ENCODE data around the gene AKAP13. TPM values are rescaled to one million over a fixed set of nuclear protein-coding genes. Genes with fewer than 3 reads are reported as not detected.

AKAP13 gene
- total and polyA plus RNA-seq, 2 of the 8 experiments (the other 6 are each of a cell fraction or from before 2014, with no cell fraction given): 14.0 to 46.2 TPM

GRCh38 chr15:85722374-85723152, 342.2 kb downstream of the AKAP13 start:
- Histone ChIP-seq H3K27ac (ENCODE audit: low read depth, low read length) (no peak overlapping the region), H2BK12ac (ENCODE audit: low read depth, low read length) (no peak overlapping the region), H2BK15ac (ENCODE audit: low read length) (no peak overlapping the region), H3K79me2 (ENCODE audit: control insufficient read depth in 1 of 2, insufficient read depth in 2 of 2, low read length in 2 of 2) (no peaks in the 10 kb centered on the region), H3K18ac (ENCODE audit: extremely low read depth, low read length) (no peak overlapping the region), H3K4ac (replicated peaks; ENCODE audit: insufficient read length, low read depth, low read length) (no peak overlapping the region), H4K5ac (ENCODE audit: insufficient read length, low read depth, low read length) (no peak overlapping the region), H2BK20ac (ENCODE audit: low read length) (no peak overlapping the region), H3K27me3 (replicated peaks in 1 of 4; ENCODE audit: control insufficient read depth in 3 of 4, extremely low read depth in 1 of 4, insufficient read depth in 3 of 4, low read length in 3 of 4) (no peaks in the 10 kb centered on the region), H3K23me2 (ENCODE audit: low read depth, low read length) (no peaks in the 10 kb centered on the region), H2AK5ac (ENCODE audit: low read depth, low read length) (no peak overlapping the region), H3K9me3 (ENCODE audit: insufficient read depth in 2 of 2, low read depth in 1 of 2, low read length in 1 of 2) (no peaks in the 10 kb centered on the region), H3K4me1 (replicated peaks in 1 of 4; ENCODE audit: control insufficient read depth in 3 of 4, insufficient read depth in 4 of 4, low read length in 3 of 4) (no peaks in the 10 kb centered on the region), H3K14ac (ENCODE audit: insufficient read length) (no peak overlapping the region), H4K20me1 (replicated peaks in 1 of 2; ENCODE audit: control insufficient read depth in 1 of 2, insufficient read depth in 2 of 2, low read length in 2 of 2) (no peaks in the 10 kb centered on the region), H2BK120ac (replicated peaks; ENCODE audit: low read depth, low read length) (no peak overlapping the region), H2BK5ac (ENCODE audit: low read depth, low read length) (no peak overlapping the region), H4K91ac (replicated peaks; ENCODE audit: insufficient read length, low read length) (no peak overlapping the region), H3K4me3 (ENCODE audit: extremely low read depth in 1 of 4, insufficient read depth in 2 of 4, low read depth in 3 of 4, low read length in 4 of 4) (no peak overlapping the region), H3K79me1 (ENCODE audit: low read depth, low read length) (no peaks in the 10 kb centered on the region), H2AFZ (ENCODE audit: low read length) (no peak overlapping the region), H3K4me2 (ENCODE audit: insufficient read depth in 1 of 2, low read depth in 2 of 2, low read length in 2 of 2) (no peak overlapping the region), H3K23ac (ENCODE audit: insufficient read length) (no peak overlapping the region), H4K8ac (ENCODE audit: extremely low read depth, insufficient read depth, low read length) (no peak overlapping the region), H3K56ac (replicated peaks; ENCODE audit: insufficient read length, low read depth, low read length) (no peak overlapping the region), H3K36me3 (ENCODE audit: control insufficient read depth in 2 of 4, insufficient read depth in 4 of 4, low read length in 3 of 4) (peaks cover 2 to 53% (median 33%) of the 10 kb centered on the region in 4 experiments; a peak in 7 of 8 replicates), H3K9ac (replicated peaks in 1 of 4; ENCODE audit: extremely low read depth in 1 of 4, low read depth in 3 of 4, low read length in 3 of 4) (no peak overlapping the region)
- POLR2A ChIA-PET (ENCODE audit: partially characterized antibody): no interaction called here
- WGBS, 2 experiments (ENCODE audit: extremely low coverage in 1 of 2, insufficient coverage in 1 of 2, insufficient read length in 1 of 2, insufficient replicate concordance in 2 of 2, low coverage in 1 of 2, low lambda C conversion rate in 2 of 2, missing lambda C conversion rate in 1 of 2): 75% methylated on average over 1 of the region's 1 CpG; no CpG with 5 or more reads in 1 of the 2 experiments
- TF ChIP-seq EGR1 (IDR thresholded peaks at IDR 0.05; ENCODE audit: borderline replicate concordance, low read depth, low read length) (no peak), JUND (IDR thresholded peaks at IDR 0.05; ENCODE audit: low read length) (no peak), GABPA (IDR thresholded peaks at IDR 0.05; ENCODE audit: borderline replicate concordance, insufficient read depth, low read length) (no peak), TAF7 (optimal IDR thresholded peaks at IDR 0.05; ENCODE audit: borderline replicate concordance, low read depth, low read length) (no peak), KDM4A (IDR thresholded peaks at IDR 0.05; ENCODE audit: low read depth, low read length, severe bottlenecking) (no peak), CTCF (IDR thresholded peaks at IDR 0.05; ENCODE audit: control extremely low read depth in 1 of 3, insufficient read depth in 1 of 3, low read depth in 1 of 3, low read length in 3 of 3) (no peak), POLR2A (IDR thresholded peaks at IDR 0.05; ENCODE audit: control extremely low read depth in 1 of 2, low read depth in 2 of 2, low read length in 2 of 2) (no peak), RBBP5 (IDR thresholded peaks at IDR 0.05; ENCODE audit: borderline replicate concordance, low read depth, low read length) (no peak)
- CTCF ChIA-PET (ENCODE audit: partially characterized antibody): no interaction called here
- DNase-seq (ENCODE audit: low read depth in 1 of 2, low spot score in 2 of 2): no peak
- no peak for FAIRE-seq

Data from H1 (cell line).